ENCODE results near the gene KCNQ2.

DNA sequence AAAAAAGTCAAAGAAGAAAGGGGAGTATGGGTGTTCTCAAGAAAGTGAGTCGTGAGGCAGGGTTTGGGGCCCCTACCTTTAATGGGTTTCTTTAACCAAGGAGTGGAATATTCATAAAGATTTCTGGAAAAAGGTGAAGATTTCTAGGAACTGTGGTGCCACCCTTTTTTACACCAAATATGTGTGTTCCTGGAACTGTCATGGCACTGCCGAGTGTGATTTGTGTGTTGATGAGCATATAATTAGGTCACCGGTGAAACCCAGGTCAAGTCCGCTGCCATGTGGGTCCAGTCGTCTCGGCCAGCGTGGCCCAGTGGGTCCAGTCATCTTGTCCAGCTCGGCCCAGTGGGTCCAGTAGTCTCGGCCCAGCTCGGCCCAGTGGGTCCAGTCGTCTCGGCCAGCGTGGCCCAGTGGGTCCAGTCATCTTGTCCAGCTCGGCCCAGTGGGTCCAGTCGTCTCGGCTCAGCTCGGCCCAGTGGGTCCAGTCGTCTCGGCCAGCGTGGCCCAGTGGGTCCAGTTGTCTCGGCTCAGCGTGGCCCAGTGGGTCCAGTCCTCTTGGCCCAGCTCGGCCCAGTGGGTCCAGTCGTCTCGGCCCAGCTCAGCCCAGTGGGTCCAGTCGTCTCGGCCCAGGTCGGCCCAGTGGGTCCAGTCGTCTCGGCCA lies 34.8 kb upstream of the KCNQ2 start:
- TF ChIP-seq, protein P1, sequence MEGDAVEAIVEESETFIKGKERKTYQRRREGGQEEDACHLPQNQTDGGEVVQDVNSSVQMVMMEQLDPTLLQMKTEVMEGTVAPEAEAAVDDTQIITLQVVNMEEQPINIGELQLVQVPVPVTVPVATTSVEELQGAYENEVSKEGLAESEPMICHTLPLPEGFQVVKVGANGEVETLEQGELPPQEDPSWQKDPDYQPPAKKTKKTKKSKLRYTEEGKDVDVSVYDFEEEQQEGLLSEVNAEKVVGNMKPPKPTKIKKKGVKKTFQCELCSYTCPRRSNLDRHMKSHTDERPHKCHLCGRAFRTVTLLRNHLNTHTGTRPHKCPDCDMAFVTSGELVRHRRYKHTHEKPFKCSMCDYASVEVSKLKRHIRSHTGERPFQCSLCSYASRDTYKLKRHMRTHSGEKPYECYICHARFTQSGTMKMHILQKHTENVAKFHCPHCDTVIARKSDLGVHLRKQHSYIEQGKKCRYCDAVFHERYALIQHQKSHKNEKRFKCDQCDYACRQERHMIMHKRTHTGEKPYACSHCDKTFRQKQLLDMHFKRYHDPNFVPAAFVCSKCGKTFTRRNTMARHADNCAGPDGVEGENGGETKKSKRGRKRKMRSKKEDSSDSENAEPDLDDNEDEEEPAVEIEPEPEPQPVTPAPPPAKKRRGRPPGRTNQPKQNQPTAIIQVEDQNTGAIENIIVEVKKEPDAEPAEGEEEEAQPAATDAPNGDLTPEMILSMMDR (IDR thresholded peaks at IDR 0.05) = no peak
- no peak for TF ChIP-seq POLR2A (IDR thresholded peaks at IDR 0.05)

Measured in testis (tissue), 2 donors.